H1 (cell line): ENCODE results near the gene RBM19. TPM values are rescaled to one million over a fixed set of nuclear protein-coding genes. Genes with fewer than 3 reads are reported as not detected.
A peak's percentile ranks its signal among the peaks of the same experiment; 100 is the strongest.

ENCODE experiments used
- CTCF ChIA-PET: fragments of 300-600 bp; sonication (Branson Sonifier 250); formaldehyde crosslinking; loops from one replicate; lab custom pipeline; 2021; ENCODE audit not compliant: partially characterized antibody; lab: Charles Lee
- POLR2A ChIA-PET: fragments of 300-600 bp; sonication (Branson Sonifier 250); formaldehyde crosslinking; loops from one replicate; lab custom pipeline; 2021; ENCODE audit warnings: inconsistent platforms; ENCODE audit not compliant: partially characterized antibody; lab: Charles Lee
- DNase-seq, 2 experiments: peaks; one replicate each; pipeline versions ENCODE4 v3.0.0 to v3.0.0-alpha.2; 2010 to 2022; ENCODE audit warnings: low spot score in 2 of 2, low read depth in 1 of 2, mixed read lengths in 1 of 2
- FAIRE-seq: peaks from 2 replicates; lab custom pipeline; 2011; peaks lifted over from hg19 to GRCh38; lab: Jason Lieb, UNC
- H2AFZ ChIP-seq: 2 replicates; pipeline ENCODE4 v1.8.1; 2012; ENCODE audit warnings: low read length, inconsistent platforms
- H2AK5ac ChIP-seq: 2 replicates; pipeline ENCODE4 v1.6.1; 2013; ENCODE audit warnings: low read depth, low read length
- H2BK120ac ChIP-seq: replicated peaks from 2 replicates; pipeline ENCODE3; 2013; ENCODE audit warnings: low read depth, low read length, inconsistent platforms
- H2BK12ac ChIP-seq: 2 replicates; pipeline ENCODE4 v1.6.1; 2013; ENCODE audit warnings: low read depth, low read length
- H2BK15ac ChIP-seq: 2 replicates; pipeline ENCODE4 v1.6.1; 2013; ENCODE audit warnings: low read length
- H2BK20ac ChIP-seq: 2 replicates; pipeline ENCODE4 v1.6.1; 2013; ENCODE audit warnings: low read length
- H2BK5ac ChIP-seq: 2 replicates; pipeline ENCODE4 v1.6.1; 2013; ENCODE audit warnings: low read depth, low read length
- H3K14ac ChIP-seq: 2 replicates; pipeline ENCODE4 v1.6.1; 2013; ENCODE audit warnings: inconsistent platforms; ENCODE audit not compliant: insufficient read length
- H3K18ac ChIP-seq: 2 replicates; pipeline ENCODE4 v1.6.1; 2013; ENCODE audit warnings: low read length; ENCODE audit errors: extremely low read depth
- H3K23ac ChIP-seq: 2 replicates; pipeline ENCODE4 v1.6.1; 2013; ENCODE audit warnings: inconsistent platforms; ENCODE audit not compliant: insufficient read length
- H3K23me2 ChIP-seq: 2 replicates; pipeline ENCODE4 v1.6.1; 2013; ENCODE audit warnings: low read depth, low read length
- H3K27ac ChIP-seq: 2 replicates; pipeline ENCODE4 v1.6.1; 2011; ENCODE audit warnings: low read depth, low read length, inconsistent platforms
- H3K27me3 ChIP-seq, 4 experiments: replicated peaks in 1 of 4; 1 replicate in 1 of 4; 2 replicates in 3 of 4; pipeline versions ENCODE4 v1.6.1 to v1.8.1; 2011 to 2013; ENCODE audit warnings: low read length in 3 of 4, mild to moderate bottlenecking in 3 of 4, inconsistent platforms in 2 of 4, mixed read lengths in 2 of 4, moderate library complexity in 1 of 4; ENCODE audit not compliant: control insufficient read depth in 3 of 4, insufficient read depth in 3 of 4; ENCODE audit errors: extremely low read depth in 1 of 4
- H3K36me3 ChIP-seq, 4 experiments: 2 replicates each; pipeline versions ENCODE4 v1.6.1 to v1.8.1; 2011 to 2013; ENCODE audit warnings: mild to moderate bottlenecking in 4 of 4, low read length in 3 of 4, moderate library complexity in 2 of 4, control low read depth in 1 of 4, inconsistent platforms in 1 of 4; ENCODE audit not compliant: insufficient read depth in 4 of 4, control insufficient read depth in 2 of 4
- H3K4ac ChIP-seq: replicated peaks from 2 replicates; pipeline ENCODE3; 2013; ENCODE audit warnings: low read length, low read depth, mixed read lengths, inconsistent platforms; ENCODE audit not compliant: insufficient read length
- H3K4me1 ChIP-seq, 4 experiments: replicated peaks in 1 of 4; 1 replicate in 1 of 4; 2 replicates in 3 of 4; pipeline versions ENCODE4 v1.6.1 to v1.8.1; 2011 to 2013; ENCODE audit warnings: low read length in 3 of 4, inconsistent platforms in 2 of 4, mixed read lengths in 1 of 4; ENCODE audit not compliant: insufficient read depth in 4 of 4, control insufficient read depth in 3 of 4
- H3K4me2 ChIP-seq, 2 experiments: 2 replicates each; pipeline versions ENCODE4 v1.6.1 to v1.8.1; 2011 to 2013; ENCODE audit warnings: low read depth in 2 of 2, low read length in 2 of 2, control low read depth in 1 of 2, inconsistent platforms in 1 of 2, mild to moderate bottlenecking in 1 of 2; ENCODE audit not compliant: insufficient read depth in 1 of 2
- H3K4me3 ChIP-seq, 4 experiments: fragments of 200-600, 300-600 bp in 1 of 4; sonication (generic), shearing (Covaris generic), sonication (Bioruptor Twin) in 1 of 4; 2 replicates each; pipeline versions ENCODE4 v1.5.1 to v1.8.1; 2011 to 2016; ENCODE audit warnings: low read length in 4 of 4, low read depth in 3 of 4, control low read depth in 2 of 4, inconsistent platforms in 2 of 4, mild to moderate bottlenecking in 2 of 4, mixed read lengths in 1 of 4, moderate library complexity in 1 of 4; ENCODE audit not compliant: insufficient read depth in 2 of 4; ENCODE audit errors: extremely low read depth in 1 of 4
- H3K56ac ChIP-seq: replicated peaks from 2 replicates; pipeline ENCODE3; 2013; ENCODE audit warnings: low read depth, mild to moderate bottlenecking, mixed read lengths, low read length, inconsistent platforms; ENCODE audit not compliant: insufficient read length
- H3K79me1 ChIP-seq: 2 replicates; pipeline ENCODE4 v1.6.1; 2013; ENCODE audit warnings: low read depth, low read length, control low read depth
- H3K79me2 ChIP-seq, 2 experiments: 2 replicates each; pipeline versions ENCODE4 v1.6.1 to v1.8.1; 2012 to 2013; ENCODE audit warnings: low read length in 2 of 2, mild to moderate bottlenecking in 2 of 2, inconsistent platforms in 1 of 2; ENCODE audit not compliant: insufficient read depth in 2 of 2, control insufficient read depth in 1 of 2
- H3K9ac ChIP-seq, 4 experiments: replicated peaks in 1 of 4; 1 replicate in 1 of 4; 2 replicates in 3 of 4; pipeline versions ENCODE4 v1.6.1 to v1.8.1; 2011 to 2013; ENCODE audit warnings: low read depth in 3 of 4, low read length in 3 of 4, control low read depth in 2 of 4, mild to moderate bottlenecking in 2 of 4, moderate library complexity in 2 of 4, inconsistent platforms in 1 of 4; ENCODE audit errors: extremely low read depth in 1 of 4
- H3K9me3 ChIP-seq, 2 experiments: 2 replicates each; pipeline versions ENCODE4 v1.6.1 to v1.8.1; 2012 to 2013; ENCODE audit warnings: mild to moderate bottlenecking in 2 of 2, moderate library complexity in 2 of 2, control low read depth in 1 of 2, inconsistent platforms in 1 of 2, low read depth in 1 of 2, low read length in 1 of 2, mixed read lengths in 1 of 2; ENCODE audit not compliant: insufficient read depth in 2 of 2
- H4K20me1 ChIP-seq, 2 experiments: replicated peaks in 1 of 2; 2 replicates each; pipeline versions ENCODE3 to v1.8.1; 2011 to 2013; ENCODE audit warnings: inconsistent platforms in 2 of 2, low read length in 2 of 2, mild to moderate bottlenecking in 1 of 2; ENCODE audit not compliant: insufficient read depth in 2 of 2, control insufficient read depth in 1 of 2
- H4K5ac ChIP-seq: 2 replicates; pipeline ENCODE4 v1.6.1; 2013; ENCODE audit warnings: low read length, low read depth, mixed read lengths, inconsistent platforms; ENCODE audit not compliant: insufficient read length
- H4K8ac ChIP-seq: 2 replicates; pipeline ENCODE4 v1.8.0; 2013; ENCODE audit warnings: mild to moderate bottlenecking, moderate library complexity, low read length, inconsistent platforms; ENCODE audit not compliant: insufficient read depth; ENCODE audit errors: extremely low read depth
- H4K91ac ChIP-seq: replicated peaks from 2 replicates; pipeline ENCODE3; 2013; ENCODE audit warnings: low read length, mixed read lengths, inconsistent platforms; ENCODE audit not compliant: insufficient read length
- ASH2L ChIP-seq: fragments of 200-600, 300-600 bp; sonication (generic); IDR thresholded peaks from one replicate; pipeline ENCODE4 v1.7.1; 2017; ENCODE audit warnings: low read length
- BRCA1 ChIP-seq: IDR thresholded peaks from 2 replicates; pipeline ENCODE4 v1.6.1; 2012; ENCODE audit warnings: low read depth, low read length, improper control_type of control experiment
- CREB1 ChIP-seq: IDR thresholded peaks from 2 replicates; pipeline ENCODE4 v1.6.1; 2012; ENCODE audit warnings: inconsistent platforms
- KDM1A ChIP-seq: fragments of 200-600, 300-600 bp; sonication (generic); IDR thresholded peaks from 2 replicates; pipeline ENCODE4 v1.7.1; 2016; ENCODE audit warnings: mild to moderate bottlenecking, low read length, borderline replicate concordance
- POLR2A ChIP-seq, 2 experiments: IDR thresholded peaks; 1 replicate in 1 of 2; 2 replicates in 1 of 2; pipeline ENCODE4 v1.6.1; 2011; ENCODE audit warnings: low read depth in 2 of 2, low read length in 2 of 2, mild to moderate bottlenecking in 2 of 2; ENCODE audit errors: control extremely low read depth in 1 of 2
- POU5F1 ChIP-seq: IDR thresholded peaks from 2 replicates; pipeline ENCODE4 v1.6.1; 2011; ENCODE audit warnings: low read depth, mild to moderate bottlenecking, low read length, moderate library complexity
- SAP30 ChIP-seq: fragments of 300-600 bp; sonication (generic); IDR thresholded peaks from 2 replicates; pipeline ENCODE4 v1.7.1; 2012; ENCODE audit warnings: low read length, moderate library complexity, mild to moderate bottlenecking, inconsistent platforms; ENCODE audit not compliant: insufficient read depth, insufficient replicate concordance
- SP1 ChIP-seq: IDR thresholded peaks from 2 replicates; pipeline ENCODE4 v1.6.1; 2011; ENCODE audit warnings: low read depth, low read length
- TAF7 ChIP-seq: optimal IDR thresholded peaks from 2 replicates; pipeline ENCODE3; 2011; ENCODE audit warnings: low read depth, mild to moderate bottlenecking, inconsistent platforms, low read length, moderate library complexity, borderline replicate concordance
- TCF12 ChIP-seq: IDR thresholded peaks from 2 replicates; pipeline ENCODE4 v1.6.1; 2011; ENCODE audit warnings: low read depth, mild to moderate bottlenecking, low read length
- TEAD4 ChIP-seq: IDR thresholded peaks from 2 replicates; pipeline ENCODE4 v1.6.1; 2012; ENCODE audit warnings: low read depth, low read length, inconsistent platforms, mixed read lengths
- YY1 ChIP-seq: IDR thresholded peaks from 2 replicates; pipeline ENCODE4 v1.6.1; 2011; ENCODE audit warnings: low read depth, mild to moderate bottlenecking, low read length
- WGBS, 2 experiments: shearing (Covaris generic) in 1 of 2; methylation state at CpG; one replicate each; pipeline versions ENCODE4 v1.1.6 to v1.1.7; 2013 to 2015; ENCODE audit warnings: low lambda C conversion rate in 2 of 2, mixed read lengths in 2 of 2, inconsistent platforms in 1 of 2, low coverage in 1 of 2, missing lambda C conversion rate in 1 of 2; ENCODE audit not compliant: insufficient replicate concordance in 2 of 2, insufficient coverage in 1 of 2, insufficient read length in 1 of 2; ENCODE audit errors: extremely low coverage in 1 of 2, missing lambda C conversion rate in 1 of 2; 5-methylcytosine and 5-hydroxymethylcytosine counted together
- polyA plus RNA-seq, 7 experiments: library from polyadenylated mRNA; depleted of rRNA in 3 of 7; stranded (reverse) in 5 of 7; unstranded in 2 of 7; fragments of >200 nt in 5 of 7; fragments of 200-250 nt in 2 of 7; gene quantifications; 1 replicate in 5 of 7; 2 replicates in 1 of 7; 4 replicates in 1 of 7; pipeline versions ENCODE4 v1.2.1 to v1.2.3, GENCODE V29; 2011 to 2013; ENCODE audit warnings: missing spikeins in 2 of 7, mixed read lengths in 2 of 7
- total RNA-seq: library from RNA; stranded (reverse); fragmentation: NEBNext Ultra II Directional; extraction: Animal tissue kit (Norgen Biotek cat#: 25700); gene quantifications from 2 replicates; pipeline ENCODE4 v1.2.1, GENCODE V29; 2021
- TF ChIP-seq, protein P1 (sequence below): IDR thresholded peaks from 2 replicates; pipeline ENCODE4 v1.6.1; 2012; ENCODE audit warnings: inconsistent platforms

RBM19 gene
- total and polyA plus RNA-seq, 2 of the 8 experiments (the other 6 are each of a cell fraction or from before 2014, with no cell fraction given), result 23.4 to 61.9 TPM

DNA sequence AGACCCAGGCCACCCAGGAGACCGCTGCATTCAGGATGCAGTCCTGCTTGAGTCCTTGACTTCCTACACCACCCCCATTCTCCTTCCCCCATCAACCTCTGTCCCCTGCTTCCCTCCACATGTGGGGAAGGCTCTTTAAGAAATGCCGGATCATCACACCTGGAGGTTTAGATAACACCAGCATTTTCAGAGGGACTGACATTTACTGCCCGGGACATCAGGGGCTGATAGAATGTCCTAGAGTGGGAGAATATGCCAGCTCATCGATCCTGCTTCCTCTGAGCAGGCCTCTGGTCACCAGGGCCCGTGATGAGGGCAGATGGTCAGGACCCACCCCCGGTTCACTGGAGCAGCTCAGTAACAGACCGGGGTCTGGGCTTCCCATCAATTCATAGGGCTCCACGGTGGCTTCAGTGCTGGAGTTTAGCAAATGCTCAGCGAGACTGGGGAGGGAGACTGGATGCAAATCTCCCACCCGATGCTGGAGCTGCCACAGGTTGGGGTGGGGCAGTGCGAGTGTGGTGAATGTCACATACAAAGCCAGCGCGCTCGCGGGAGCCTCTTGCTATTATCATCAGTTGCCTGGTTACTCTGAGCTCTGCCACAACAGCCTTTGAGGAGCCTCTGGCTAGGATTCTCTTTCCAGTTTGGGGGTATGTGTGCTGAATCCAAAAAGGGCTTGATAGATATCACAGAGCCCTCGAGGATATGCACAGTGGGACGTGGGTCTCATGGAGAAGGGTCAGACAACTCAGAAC, 111.6 kb downstream of the RBM19 start:
- H3K23me2 ChIP-seq, result no peaks in the 10 kb centered on the region
- no peak overlapping the region for H2BK120ac ChIP-seq
- H3K79me2 ChIP-seq, result no peaks in the 10 kb centered on the region
- no peak overlapping the region for H3K4me3 ChIP-seq
- no peak overlapping the region for H4K91ac ChIP-seq
- H3K9ac ChIP-seq, result no peak overlapping the region
- FAIRE-seq (no peak), DNase-seq (no peak)
- 81% methylated on average over 17 of the region's 17 CpGs; no CpG with 5 or more reads in 1 of the 2 experiments for WGBS, 2 experiments
- H2AK5ac ChIP-seq, result no peak overlapping the region
- no peaks in the 10 kb centered on the region for H3K9me3 ChIP-seq
- no peak overlapping the region for H3K14ac ChIP-seq
- no peak overlapping the region for H4K8ac ChIP-seq
- no peak overlapping the region for H2BK20ac ChIP-seq
- H3K4me1 ChIP-seq, result peaks cover 0 to 11% (median 4%) of the 10 kb centered on the region in 4 experiments; a peak in 4 of 7 replicates
- H4K5ac ChIP-seq, result no peak overlapping the region
- no peaks in the 10 kb centered on the region for H3K27me3 ChIP-seq
- no peak overlapping the region for H2BK12ac ChIP-seq
- POLR2A ChIA-PET, result no interaction called here
- CTCF ChIA-PET, result interaction anchor here (1.0 to 6.6 kb wide), 9 partner anchors 9 to 124 kb away, joined by 3 to 37 read pairs (median 5); no protein-coding TSS in a partner anchor
- H4K20me1 ChIP-seq, result peaks cover 0 to 2% of the 10 kb centered on the region in 2 experiments
- H3K27ac ChIP-seq, result no peak overlapping the region
- peaks cover 0 to 6% (median 3%) of the 10 kb centered on the region in 4 experiments; a peak in 3 of 8 replicates for H3K36me3 ChIP-seq
- H2BK5ac ChIP-seq, result 0 out of 2 replicates have a peak overlapping the region, but pooled peaks have one; percentile 35
- no peak overlapping the region for H2AFZ ChIP-seq
- H3K4ac ChIP-seq, result no peak overlapping the region
- no peak overlapping the region for H3K4me2 ChIP-seq
- no peak overlapping the region for H3K18ac ChIP-seq
- H3K23ac ChIP-seq, result no peak overlapping the region
- H2BK15ac ChIP-seq, result no peak overlapping the region
- H3K79me1 ChIP-seq, result no peaks in the 10 kb centered on the region
- no peak overlapping the region for H3K56ac ChIP-seq
- TF ChIP-seq BRCA1 (no peak), CREB1 (no peak), SAP30 (no peak), TAF7 (no peak), POLR2A (IDR thresholded peaks at IDR 0.05; ENCODE audit: control extremely low read depth in 1 of 2, low read depth in 2 of 2, low read length in 2 of 2) (no peak), ASH2L (no peak), TEAD4 (no peak), SP1 (no peak), KDM1A (no peak), YY1 (no peak), POU5F1 (no peak), TCF12 (no peak)
- TF ChIP-seq, protein P1, sequence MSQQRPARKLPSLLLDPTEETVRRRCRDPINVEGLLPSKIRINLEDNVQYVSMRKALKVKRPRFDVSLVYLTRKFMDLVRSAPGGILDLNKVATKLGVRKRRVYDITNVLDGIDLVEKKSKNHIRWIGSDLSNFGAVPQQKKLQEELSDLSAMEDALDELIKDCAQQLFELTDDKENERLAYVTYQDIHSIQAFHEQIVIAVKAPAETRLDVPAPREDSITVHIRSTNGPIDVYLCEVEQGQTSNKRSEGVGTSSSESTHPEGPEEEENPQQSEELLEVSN, result no peak
